NCI-H2196 treated with DMSO at 0.1 percent for 48 hours (cell line): ENCODE data around the gene PRRT2.
"Not testable (repeated sequence)": the region's sequence is repeated elsewhere in the genome, so short reads cannot be mapped to it uniquely, and the experiment has no call there.

ENCODE experiments used
- DNase-seq: peaks from one replicate; lab custom pipeline; 2025; ENCODE audit not compliant: unreplicated experiment; lab: John Stamatoyannopoulos, UW

PRRT2 gene

DNA sequence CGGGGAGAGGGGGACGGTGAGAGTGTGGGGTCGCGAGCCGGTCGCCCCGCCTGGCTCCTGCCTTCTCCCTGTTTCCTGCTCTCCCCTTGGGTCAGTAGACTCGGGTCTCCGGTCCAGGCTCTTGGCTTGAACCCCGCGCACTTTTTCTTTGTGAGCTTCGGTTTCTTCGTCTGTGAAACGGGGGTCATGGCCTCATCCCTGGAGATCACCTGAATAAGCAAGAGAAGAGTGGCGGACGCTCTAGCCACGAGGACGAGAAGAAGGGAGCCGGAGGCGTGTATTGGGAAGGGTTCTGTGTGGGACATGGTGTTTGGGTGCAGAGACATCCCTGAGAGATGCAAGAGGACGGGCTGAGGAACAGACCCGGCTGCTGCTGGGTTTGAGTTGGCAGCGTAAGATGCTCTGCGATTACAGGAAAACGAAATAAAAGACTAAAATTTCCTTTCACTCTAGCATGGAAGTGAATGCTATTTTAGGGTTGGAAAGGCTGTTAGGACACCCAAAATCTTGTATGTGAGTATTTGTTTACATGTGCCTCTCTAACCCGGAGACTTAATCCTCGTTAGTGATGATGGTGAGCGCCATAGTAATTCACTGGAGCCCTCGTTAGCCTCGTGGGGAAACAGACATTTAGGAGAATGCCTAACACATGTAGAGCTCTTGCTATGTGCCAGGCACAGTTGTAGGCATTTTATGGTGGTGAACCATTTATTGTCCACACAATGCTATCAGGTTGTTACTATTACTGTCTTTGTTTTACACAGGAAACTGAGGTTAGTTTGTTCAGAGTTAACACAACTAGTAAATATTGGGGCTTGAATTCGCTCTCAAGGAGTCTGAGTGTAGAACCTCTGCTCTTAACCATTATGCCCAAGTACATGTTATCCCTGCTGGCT, 20.8 kb upstream of the PRRT2 start:
- no peak for DNase-seq

- DNase-seq: no peak
These were observed 19.9 kb upstream of the PRRT2 start for GRCh38 chr16:29791845-29792807.

- DNase-seq: not testable (repeated sequence)
These were observed 18.8 kb upstream of the PRRT2 start for GRCh38 chr16:29793153-29793552.

GRCh38 chr16:29794231-29794710, 17.7 kb upstream of the PRRT2 start:
- no peak for DNase-seq

GRCh38 chr16:29802416-29802935, 9.5 kb upstream of the PRRT2 start:
- no peak for DNase-seq

GRCh38 chr16:29804020-29804419, 8.0 kb upstream of the PRRT2 start:
- no peak for DNase-seq

- DNase-seq: peak; percentile 58
These were observed 7.3 kb upstream of the PRRT2 start for GRCh38 chr16:29804455-29805231.

DNA sequence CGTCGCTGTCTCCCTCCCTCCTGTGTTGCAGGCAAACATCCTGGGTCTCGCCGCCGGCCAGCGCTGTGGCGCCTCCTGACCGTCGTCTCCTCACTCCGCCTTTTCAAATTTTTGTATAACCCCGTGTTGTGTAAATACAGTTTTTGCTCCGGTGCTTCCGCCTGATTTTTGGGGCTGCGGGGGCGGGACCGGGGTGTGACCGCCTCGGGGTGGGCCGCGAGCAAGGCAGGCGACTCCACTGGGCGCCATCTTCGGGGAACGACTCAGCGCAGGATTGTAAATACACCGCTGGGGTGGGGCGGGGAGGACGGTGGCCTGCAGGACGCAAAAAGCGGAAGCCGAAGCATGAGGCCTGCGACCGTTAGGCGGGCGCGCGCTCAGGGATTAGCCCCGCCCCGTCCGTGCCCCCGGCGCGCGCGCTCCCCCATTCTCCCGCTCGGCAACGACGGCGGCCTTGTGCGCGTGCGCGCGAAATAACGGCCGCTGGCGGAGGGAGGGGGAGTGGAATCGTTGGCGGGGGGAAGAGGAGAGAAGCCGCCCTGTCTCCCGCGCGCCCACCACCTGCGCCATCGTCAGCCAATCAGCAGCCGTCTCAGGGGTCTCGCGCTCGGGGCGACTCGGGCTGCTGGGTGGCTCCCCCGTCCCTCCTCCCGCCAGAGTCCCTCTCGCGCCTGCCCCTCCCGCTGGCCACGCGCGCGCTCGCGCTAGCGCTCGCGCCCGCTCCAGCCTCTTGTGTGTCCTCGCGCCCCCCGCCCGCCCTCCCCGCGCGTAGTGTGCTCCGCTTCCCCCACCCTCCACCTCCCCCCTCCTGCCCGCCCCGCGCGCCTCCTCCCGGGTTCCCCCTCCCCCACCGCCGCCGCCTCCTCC, 6.5 kb upstream of the PRRT2 start:
- peak; percentile 99 for DNase-seq

GRCh38 chr16:29806099-29806579, 5.9 kb upstream of the PRRT2 start, which contains the start of gene MAZ:
MAZ (plus strand) TSS chr16:29806529; CDS start chr16:29806702, 173 bp downstream.
- peak; percentile 96 for DNase-seq

DNA sequence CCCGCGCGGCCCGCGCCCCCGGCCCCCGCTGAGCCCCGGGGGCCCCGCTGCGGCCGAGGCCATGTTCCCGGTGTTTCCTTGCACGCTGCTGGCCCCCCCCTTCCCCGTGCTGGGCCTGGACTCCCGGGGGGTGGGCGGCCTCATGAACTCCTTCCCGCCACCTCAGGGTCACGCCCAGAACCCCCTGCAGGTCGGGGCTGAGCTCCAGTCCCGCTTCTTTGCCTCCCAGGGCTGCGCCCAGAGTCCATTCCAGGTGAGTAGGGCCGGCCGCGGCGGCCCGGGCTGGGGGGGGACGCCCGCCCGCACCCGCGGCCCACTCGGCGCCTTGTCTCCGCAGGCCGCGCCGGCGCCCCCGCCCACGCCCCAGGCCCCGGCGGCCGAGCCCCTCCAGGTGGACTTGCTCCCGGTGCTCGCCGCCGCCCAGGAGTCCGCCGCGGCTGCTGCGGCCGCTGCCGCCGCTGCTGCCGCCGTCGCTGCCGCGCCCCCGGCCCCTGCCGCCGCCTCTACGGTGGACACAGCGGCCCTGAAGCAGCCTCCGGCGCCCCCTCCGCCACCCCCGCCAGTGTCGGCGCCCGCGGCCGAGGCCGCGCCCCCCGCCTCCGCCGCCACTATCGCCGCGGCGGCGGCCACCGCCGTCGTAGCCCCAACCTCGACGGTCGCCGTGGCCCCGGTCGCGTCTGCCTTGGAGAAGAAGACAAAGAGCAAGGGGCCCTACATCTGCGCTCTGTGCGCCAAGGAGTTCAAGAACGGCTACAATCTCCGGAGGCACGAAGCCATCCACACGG, 5.2 kb upstream of the PRRT2 start:
- peak; percentile 52 for DNase-seq

DNA sequence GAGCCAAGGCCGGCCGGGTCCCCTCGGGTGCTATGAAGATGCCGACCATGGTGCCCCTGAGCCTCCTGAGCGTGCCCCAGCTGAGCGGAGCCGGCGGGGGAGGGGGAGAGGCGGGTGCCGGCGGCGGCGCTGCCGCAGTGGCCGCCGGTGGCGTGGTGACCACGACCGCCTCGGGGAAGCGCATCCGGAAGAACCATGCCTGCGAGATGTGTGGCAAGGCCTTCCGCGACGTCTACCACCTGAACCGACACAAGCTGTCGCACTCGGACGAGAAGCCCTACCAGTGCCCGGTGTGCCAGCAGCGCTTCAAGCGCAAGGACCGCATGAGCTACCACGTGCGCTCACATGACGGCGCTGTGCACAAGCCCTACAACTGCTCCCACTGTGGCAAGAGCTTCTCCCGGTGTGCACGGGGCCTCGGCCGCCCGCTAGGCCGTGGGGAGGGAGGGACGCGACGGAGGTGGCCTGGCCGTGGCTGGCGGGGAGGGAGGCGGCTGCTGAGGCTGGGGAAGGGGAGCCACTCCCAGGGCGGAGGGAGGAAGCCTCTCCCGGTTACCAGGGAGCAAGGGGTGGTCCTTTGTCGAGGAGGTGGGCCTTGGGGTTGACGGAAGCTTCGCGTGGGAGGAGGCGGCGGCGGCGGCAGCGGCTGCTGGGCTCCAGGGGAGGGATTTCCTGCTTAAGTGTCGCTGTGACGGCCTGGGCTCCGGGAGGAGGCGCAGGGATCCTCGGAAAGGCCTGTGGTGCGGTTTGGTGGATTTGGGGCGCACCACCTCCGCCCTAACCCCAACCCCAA, 4.4 kb upstream of the PRRT2 start:
- DNase-seq: peak; percentile 68

GRCh38 chr16:29808219-29808900, 3.6 kb upstream of the PRRT2 start:
- DNase-seq: no peak

- DNase-seq: no peak
These were observed 2.8 kb upstream of the PRRT2 start for GRCh38 chr16:29809031-29809747.

- DNase-seq: no peak
These were observed 1.9 kb upstream of the PRRT2 start for GRCh38 chr16:29809850-29810698.

DNA sequence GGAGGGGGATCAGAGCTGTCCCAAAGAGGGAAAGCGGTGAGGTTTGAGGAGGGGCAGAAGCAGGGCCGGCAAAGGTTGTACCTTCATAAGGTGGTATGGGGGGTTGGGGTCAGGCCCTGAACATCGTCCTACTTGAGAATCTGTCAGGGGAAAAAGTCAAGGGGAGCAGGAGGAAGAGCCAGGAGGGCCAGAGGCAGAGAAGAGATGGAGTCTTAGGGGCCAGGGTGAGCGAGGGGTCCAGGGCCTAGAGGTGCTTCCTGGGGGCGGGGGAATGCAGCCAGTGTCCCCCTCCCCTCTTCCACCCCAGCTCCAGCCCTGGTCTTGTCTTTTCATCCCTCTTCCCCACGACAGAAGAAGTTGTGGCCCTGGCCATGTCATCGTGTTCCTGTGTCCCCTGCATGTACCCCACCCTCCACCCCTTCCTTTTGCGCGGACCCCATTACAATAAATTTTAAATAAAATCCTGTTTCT, 1.3 kb upstream of the PRRT2 start:
- no peak for DNase-seq
